GM12875 (cell line): Measurements from ENCODE around the gene RBM17.
"Not testable (repeated sequence)": the region's sequence is repeated elsewhere in the genome, so short reads cannot be mapped to it uniquely, and the experiment has no call there.

Experiments
- H3K4me3 ChIP-seq: one replicate; pipeline ENCODE4 v1.5.1; 2011; ENCODE audit warnings: low read depth, low read length, control low read depth
- TF ChIP-seq, protein P1 (sequence below): IDR thresholded peaks from 2 replicates; pipeline ENCODE4 v1.5.1; 2011; ENCODE audit warnings: low read depth, mild to moderate bottlenecking, control low read depth, inconsistent platforms, low read length, moderate library complexity, borderline replicate concordance; ENCODE audit not compliant: insufficient read depth

RBM17 gene

DNA sequence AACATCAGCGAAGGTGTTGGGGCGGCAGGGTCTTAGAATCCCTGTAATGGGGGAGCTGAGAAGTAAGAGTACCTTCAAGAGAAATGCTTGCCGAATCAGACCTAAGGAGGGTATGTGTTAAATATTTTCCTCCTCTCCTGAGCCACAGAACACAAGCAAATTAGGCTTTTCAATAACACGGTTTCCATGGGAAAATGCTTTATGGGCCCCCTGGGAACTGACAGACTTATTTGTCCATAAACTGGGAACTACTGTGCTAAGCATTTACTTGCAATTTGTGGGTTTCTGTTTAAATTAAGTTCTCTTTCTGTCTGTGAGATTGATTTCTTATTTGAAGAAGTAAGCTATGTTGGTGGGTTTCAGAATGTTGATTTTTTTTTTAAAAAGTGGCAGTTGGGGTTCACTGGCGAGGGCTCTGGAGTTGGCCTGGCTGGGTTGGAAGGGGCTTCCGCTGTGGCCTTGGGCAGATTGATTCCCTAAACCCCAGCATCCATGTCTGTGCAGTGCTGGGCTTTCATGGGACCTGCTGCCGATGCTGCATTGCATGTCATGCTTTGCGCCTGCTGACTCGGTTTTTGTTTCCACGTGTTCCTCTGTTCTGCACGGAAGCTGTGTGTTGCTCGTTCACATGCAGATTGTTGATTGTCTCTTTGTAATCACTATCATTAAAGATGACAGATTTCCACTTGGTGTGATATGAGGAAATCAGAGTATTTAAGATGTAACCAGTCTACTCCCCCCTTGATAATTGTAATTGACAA is 7.2 kb downstream of the RBM17 start:
- H3K4me3 ChIP-seq: no peak overlapping the region
- TF ChIP-seq, protein P1, sequence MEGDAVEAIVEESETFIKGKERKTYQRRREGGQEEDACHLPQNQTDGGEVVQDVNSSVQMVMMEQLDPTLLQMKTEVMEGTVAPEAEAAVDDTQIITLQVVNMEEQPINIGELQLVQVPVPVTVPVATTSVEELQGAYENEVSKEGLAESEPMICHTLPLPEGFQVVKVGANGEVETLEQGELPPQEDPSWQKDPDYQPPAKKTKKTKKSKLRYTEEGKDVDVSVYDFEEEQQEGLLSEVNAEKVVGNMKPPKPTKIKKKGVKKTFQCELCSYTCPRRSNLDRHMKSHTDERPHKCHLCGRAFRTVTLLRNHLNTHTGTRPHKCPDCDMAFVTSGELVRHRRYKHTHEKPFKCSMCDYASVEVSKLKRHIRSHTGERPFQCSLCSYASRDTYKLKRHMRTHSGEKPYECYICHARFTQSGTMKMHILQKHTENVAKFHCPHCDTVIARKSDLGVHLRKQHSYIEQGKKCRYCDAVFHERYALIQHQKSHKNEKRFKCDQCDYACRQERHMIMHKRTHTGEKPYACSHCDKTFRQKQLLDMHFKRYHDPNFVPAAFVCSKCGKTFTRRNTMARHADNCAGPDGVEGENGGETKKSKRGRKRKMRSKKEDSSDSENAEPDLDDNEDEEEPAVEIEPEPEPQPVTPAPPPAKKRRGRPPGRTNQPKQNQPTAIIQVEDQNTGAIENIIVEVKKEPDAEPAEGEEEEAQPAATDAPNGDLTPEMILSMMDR: no peak

DNA sequence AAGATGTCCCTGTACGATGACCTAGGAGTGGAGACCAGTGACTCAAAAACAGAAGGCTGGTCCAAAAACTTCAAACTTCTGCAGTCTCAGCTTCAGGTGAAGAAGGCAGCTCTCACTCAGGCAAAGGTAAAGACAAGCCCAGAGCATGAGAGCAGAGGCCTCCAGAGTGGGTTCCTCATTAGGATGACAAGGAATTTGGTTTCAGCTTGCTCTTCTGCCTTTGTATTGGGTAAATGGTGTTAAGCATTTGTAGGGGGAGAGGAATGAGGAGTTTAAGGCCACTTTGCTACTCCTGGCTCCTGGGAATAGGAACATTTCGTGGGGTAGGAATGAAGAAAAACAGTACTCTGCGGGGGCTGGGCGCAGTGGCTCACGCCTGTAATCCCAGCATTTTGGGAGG is 8.2 kb downstream of the RBM17 start:
- no peak overlapping the region for H3K4me3 ChIP-seq
- TF ChIP-seq, protein P1: no peak

DNA sequence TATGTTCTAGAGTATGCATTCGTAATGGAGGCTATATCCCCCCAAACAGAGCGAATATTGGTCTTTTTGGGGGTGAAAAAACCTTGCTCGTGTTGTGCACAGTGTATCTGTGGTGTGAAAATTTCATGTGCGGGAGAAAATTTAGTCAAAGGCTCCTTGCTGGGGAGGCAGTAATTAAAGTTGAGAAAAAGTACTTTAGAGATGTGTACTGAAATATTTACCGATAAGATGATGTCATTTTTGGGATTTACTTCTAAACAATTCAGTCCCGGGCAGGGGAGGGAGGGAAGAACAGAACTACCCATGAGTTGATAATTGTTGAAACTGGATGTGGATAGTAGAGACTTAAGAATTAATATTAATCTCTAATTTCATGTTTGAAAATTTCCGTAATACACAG is 9.3 kb downstream of the RBM17 start:
- TF ChIP-seq, protein P1: no peak
- no peak overlapping the region for H3K4me3 ChIP-seq

DNA sequence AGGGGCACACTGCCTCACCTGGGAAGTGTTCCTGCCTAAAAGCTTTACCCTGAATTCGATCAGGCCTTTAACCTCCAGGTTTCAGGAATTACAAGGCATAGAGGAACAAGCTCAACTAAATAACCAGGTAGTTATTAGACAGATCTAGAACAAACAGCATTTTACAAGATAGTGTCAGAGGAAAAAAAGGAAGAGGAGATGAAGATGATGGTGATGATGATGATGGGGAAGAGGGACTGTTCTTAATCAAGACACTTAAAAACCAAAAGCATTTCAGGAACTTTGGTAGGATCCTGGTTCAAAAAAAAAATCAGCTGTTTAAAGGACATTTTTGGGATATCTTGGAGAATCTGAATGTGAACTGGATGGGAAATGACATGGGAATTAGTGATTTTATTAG is 11.5 kb downstream of the RBM17 start:
- no peak overlapping the region for H3K4me3 ChIP-seq
- TF ChIP-seq, protein P1: no peak

DNA sequence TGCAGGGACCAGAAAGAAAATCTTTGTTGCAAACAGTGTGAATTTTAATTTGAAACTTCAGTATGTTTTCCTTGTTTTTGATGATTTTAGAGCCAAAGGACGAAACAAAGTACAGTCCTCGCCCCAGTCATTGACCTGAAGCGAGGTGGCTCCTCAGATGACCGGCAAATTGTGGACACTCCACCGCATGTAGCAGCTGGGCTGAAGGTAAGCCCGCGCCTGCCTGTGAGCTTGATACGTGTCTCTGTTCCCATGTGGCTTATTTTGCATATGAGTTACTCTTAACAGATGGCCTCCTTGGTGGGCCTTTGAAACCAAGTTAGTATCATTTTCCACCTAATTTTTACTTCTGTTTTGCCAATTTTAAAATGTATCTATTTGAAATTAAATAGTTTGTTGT is 12.3 kb downstream of the RBM17 start:
- H3K4me3 ChIP-seq: no peak overlapping the region
- TF ChIP-seq, protein P1: no peak

DNA sequence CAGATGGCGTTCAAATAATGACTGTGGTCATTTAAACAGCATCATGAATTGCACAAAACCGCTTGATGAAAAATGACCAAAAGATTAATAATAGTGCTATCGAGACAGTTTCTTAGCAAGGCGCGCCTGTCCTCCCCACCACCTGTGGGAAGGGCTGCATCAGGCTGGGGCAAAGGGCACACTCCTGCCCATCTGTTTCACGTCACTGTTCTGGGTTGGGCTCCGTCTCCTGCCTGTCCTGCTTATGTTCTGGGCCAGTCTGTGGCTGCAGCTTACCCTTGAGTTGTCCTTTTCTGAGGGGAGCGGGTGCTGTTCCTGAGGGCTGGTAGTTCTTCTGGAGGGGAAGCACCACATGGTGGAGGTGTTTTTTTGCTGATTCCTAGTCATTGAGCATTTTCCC is 13.3 kb downstream of the RBM17 start:
- H3K4me3 ChIP-seq: no peak overlapping the region
- TF ChIP-seq, protein P1: no peak

DNA sequence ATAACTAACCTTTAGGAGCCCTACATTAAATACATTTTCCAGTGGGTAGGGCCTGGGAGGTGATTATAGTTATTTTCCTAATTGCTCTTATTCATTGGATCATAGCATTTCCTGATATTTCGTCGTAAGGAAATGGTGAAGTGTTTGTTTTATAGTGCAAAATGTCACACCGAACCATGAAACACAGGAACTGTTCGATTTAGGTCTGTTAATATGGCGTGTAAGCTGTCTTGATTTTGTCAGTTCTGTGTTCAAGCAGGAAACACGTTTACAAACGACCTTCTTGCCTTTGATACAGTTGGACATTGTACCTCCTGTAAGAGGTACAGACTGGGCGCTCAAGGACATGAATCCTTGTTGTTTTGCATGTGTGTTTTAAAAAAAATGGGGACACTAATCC is 14.8 kb downstream of the RBM17 start:
- H3K4me3 ChIP-seq: no peak overlapping the region
- TF ChIP-seq, protein P1: no peak

DNA sequence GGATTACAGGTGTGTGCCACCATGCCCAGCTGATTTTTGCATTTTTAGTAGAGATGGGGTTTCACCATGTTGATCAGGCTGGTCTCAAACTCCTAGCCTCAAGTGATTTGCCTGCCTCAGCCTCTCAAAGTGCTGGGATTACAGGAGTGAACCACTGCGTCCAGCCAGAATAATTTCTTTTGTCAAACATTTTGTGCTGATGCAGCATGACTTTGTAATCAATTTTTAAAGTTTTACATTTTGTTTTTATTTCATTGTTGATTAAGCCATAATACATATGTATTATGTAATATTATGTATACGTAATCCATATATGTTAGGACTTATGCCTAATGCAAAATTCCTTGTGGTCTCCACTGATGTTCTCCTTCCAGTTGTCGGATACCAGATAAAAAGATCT is 18.8 kb downstream of the RBM17 start:
- H3K4me3 ChIP-seq: not testable (repeated sequence)
